Activated B cell treated with CpG ODN at 0.5 μM for 24 hours (primary cell): ENCODE results near the gene SLC30A1. TPM values are rescaled to one million over a fixed set of nuclear protein-coding genes. Genes with fewer than 3 reads are reported as not detected.

Experiments
- ATAC-seq: fragments of 200-7000 bp; cut with Tn5 transposase; one replicate; pipeline ENCODE4 v1.10.0; 2021; ENCODE audit warnings: low read depth, mild to moderate bottlenecking, moderate library complexity
- CTCF ChIA-PET: fragments of 350-600 bp; sonication (Branson Sonifier 250); formaldehyde crosslinking; loops from one replicate; lab custom pipeline; 2021; ENCODE audit warnings: antibody characterized with exemption; lab: Charles Lee
- POLR2A ChIA-PET: fragments of 350-600 bp; sonication (Branson Sonifier 250); formaldehyde crosslinking; loops from one replicate; lab custom pipeline; 2021; ENCODE audit warnings: antibody characterized with exemption; lab: Charles Lee
- DNase-seq: peaks from one replicate; pipeline ENCODE4 v3.0.0; 2022
- H3K27ac Mint-ChIP-seq: one replicate; pipeline ENCODE4 v1.8.0; 2020; ENCODE audit warnings: mixed read lengths
- H3K27me3 Mint-ChIP-seq: one replicate; pipeline ENCODE4 v1.8.0; 2021; ENCODE audit warnings: mixed read lengths
- H3K36me3 Mint-ChIP-seq: one replicate; pipeline ENCODE4 v1.8.0; 2021; ENCODE audit warnings: low read depth, mixed read lengths
- H3K4me1 Mint-ChIP-seq: one replicate; pipeline ENCODE4 v1.8.0; 2021; ENCODE audit warnings: mixed read lengths
- H3K4me3 Mint-ChIP-seq: one replicate; pipeline ENCODE4 v1.8.0; 2020; ENCODE audit warnings: mild to moderate bottlenecking, mixed read lengths
- H3K9me3 Mint-ChIP-seq: one replicate; pipeline ENCODE4 v1.8.0; 2020; ENCODE audit warnings: mixed read lengths
- intact Hi-C: fragments of 100-400 bp; cut with micrococcal nuclease; formaldehyde crosslinking; loops from one replicate; pipeline ENCODE4 v1.15.1; 2024
- total RNA-seq: library from RNA; stranded (reverse); gene quantifications from 2 replicates; pipeline ENCODE4 v1.2.3, GENCODE V29; 2022
- TF ChIP-seq, protein P1 (sequence below): fragments of 200-600 bp; IDR thresholded peaks from one replicate; pipeline ENCODE4 v1.8.0; 2022; ENCODE audit warnings: antibody characterized with exemption, mild to moderate bottlenecking

The SLC30A1 gene
- total RNA-seq, 1 donor from 2014 or later, result 15.6 TPM

DNA sequence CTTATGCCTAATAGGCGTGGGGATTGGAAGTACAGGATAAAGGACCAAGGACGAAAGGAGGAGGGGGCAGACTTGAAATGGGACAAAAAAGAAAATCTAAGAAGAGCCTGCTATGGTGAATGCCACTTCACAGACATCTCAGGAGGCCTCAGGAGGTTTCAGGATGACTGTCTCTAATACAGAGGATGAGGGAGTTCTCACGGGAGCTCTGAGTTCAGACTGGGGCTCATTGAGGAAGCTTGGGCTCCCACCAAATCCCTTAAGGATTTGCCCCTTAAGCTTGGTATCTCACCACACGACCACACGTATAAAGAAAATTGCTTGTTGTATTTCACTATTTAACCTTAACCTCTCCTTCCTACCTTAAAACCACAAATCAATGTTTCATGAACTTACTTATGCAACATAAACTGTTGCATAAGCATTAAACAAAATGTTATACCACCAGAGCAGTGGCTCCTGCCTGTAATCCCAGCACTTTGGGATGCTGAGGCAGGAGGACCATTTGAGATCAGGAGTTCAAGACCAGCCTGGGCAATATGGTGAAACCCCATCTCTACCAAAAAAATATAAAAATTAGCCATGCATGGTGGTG lies 12.4 kb downstream of the SLC30A1 start:
- Mint-ChIP-seq H3K36me3 (peaks cover under 1% of the 10 kb centered on the region), H3K4me1 (peaks cover 7% of the 10 kb centered on the region), H3K4me3 (no peak overlapping the region), H3K9me3 (no peaks in the 10 kb centered on the region), H3K27me3 (peaks cover 4% of the 10 kb centered on the region), H3K27ac (no peak overlapping the region)
- CTCF ChIA-PET, result no interaction called here
- TF ChIP-seq, protein P1, sequence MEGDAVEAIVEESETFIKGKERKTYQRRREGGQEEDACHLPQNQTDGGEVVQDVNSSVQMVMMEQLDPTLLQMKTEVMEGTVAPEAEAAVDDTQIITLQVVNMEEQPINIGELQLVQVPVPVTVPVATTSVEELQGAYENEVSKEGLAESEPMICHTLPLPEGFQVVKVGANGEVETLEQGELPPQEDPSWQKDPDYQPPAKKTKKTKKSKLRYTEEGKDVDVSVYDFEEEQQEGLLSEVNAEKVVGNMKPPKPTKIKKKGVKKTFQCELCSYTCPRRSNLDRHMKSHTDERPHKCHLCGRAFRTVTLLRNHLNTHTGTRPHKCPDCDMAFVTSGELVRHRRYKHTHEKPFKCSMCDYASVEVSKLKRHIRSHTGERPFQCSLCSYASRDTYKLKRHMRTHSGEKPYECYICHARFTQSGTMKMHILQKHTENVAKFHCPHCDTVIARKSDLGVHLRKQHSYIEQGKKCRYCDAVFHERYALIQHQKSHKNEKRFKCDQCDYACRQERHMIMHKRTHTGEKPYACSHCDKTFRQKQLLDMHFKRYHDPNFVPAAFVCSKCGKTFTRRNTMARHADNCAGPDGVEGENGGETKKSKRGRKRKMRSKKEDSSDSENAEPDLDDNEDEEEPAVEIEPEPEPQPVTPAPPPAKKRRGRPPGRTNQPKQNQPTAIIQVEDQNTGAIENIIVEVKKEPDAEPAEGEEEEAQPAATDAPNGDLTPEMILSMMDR, result no peak
- ATAC-seq (no peak), DNase-seq (no peak)
- POLR2A ChIA-PET, result no interaction called here
- intact Hi-C loops, result no loop called here

DNA sequence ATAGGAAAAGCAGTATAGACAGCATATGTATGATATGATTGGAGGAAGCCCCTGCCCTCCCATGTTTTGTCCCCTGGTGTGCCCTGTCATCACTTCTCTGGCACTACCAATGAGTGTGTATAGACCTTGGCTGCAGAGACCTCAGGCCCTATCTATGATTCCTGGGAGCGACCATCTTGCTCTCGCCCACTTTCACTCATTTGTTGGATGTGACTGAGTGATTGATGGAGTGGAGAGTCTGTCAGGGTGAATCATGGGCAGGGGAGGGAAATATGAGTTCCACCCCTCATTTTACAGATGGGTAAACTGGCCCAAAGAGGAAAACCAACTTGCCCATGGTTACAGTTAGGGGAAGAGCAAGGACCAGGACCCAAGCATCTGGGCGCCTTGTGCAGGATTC lies 14.9 kb downstream of the SLC30A1 start:
- intact Hi-C loops, result no loop called here
- H3K9me3 Mint-ChIP-seq, result no peaks in the 10 kb centered on the region
- no peaks in the 10 kb centered on the region for H3K36me3 Mint-ChIP-seq
- H3K27me3 Mint-ChIP-seq, result peaks cover 4% of the 10 kb centered on the region
- H3K27ac Mint-ChIP-seq, result no peak overlapping the region
- no peak for ATAC-seq
- TF ChIP-seq, protein P1, result no peak
- H3K4me3 Mint-ChIP-seq, result no peak overlapping the region
- no peaks in the 10 kb centered on the region for H3K4me1 Mint-ChIP-seq
- POLR2A ChIA-PET, result no interaction called here
- no peak for DNase-seq
- CTCF ChIA-PET, result no interaction called here

DNA sequence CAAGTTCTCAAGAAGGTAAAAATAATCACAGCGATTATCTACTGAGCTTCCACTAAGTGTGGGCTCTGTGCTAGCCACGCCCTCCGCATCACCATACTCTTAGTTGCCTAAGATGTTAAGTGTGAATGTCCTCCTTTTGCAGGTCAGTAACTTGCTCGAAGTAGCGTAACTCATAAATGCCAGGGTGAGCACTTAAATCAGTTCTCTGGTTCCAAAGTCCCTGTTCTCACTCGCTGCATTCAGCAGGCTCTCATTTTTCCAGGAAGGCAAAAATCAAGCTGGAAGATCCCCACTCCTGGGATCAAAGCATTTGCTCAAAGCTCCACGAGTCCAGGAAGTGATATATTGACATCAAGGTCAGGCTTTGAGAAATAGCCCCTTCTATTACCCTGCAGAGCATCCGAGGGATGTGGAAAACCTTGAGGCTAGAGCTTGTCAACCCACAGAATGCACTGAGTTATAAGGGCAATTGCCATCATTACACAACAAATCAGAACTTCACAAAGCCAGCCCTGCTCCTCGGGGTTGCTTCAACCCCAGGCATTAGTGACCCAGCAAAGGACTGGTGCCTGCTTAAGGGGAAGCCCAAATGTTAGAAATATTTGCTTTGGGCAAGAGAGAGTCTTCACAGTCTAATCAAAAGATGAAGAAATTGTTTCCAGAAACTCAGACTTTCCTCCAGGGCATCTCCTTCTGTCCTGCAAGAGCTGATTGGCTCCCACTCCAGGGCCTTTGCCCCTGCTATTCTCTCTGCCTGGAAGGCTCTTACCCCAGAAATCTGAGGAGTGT lies 19.5 kb downstream of the SLC30A1 start:
- Mint-ChIP-seq H3K36me3 (no peaks in the 10 kb centered on the region), H3K9me3 (no peaks in the 10 kb centered on the region), H3K27me3 (peaks cover 6% of the 10 kb centered on the region), H3K4me1 (no peaks in the 10 kb centered on the region), H3K27ac (no peak overlapping the region), H3K4me3 (no peak overlapping the region)
- intact Hi-C loops, result no loop called here
- DNase-seq (no peak), ATAC-seq (no peak)
- TF ChIP-seq, protein P1, result no peak
- ChIA-PET CTCF (no interaction called here), POLR2A (no interaction called here)

DNA sequence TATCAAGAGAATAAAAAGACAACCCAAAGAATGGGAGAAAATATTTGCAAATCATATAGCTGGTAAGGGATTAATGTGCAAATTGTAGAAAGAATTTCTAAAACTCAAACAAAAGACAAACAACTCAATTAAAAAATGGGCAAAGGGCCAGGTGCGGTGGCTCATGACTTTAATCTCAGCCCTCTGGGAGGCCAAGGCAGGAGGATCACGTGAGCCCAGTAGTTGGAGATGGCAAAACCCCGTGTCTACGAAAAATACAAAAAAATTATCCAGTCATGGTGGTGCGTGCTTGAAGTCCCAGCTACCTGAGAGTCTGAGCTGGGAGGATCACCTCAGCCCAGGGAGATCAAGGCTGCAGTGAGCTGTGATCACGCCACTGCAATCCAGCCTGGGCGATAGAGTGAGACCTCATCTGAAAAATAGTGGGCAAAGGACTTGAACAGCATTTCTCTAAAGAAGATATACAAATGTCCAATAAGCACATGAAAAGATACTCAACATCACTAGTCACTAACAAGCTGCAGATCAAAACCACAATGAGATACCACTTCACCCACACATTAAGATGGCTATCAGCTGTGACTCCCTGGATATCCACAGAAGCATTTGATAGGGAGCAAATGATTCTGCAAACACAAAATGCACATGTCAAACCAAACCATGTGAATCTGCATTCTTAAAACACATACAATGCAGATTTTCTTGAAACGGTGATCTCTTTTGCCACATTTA lies 20.9 kb downstream of the SLC30A1 start:
- ChIA-PET CTCF (no interaction called here), POLR2A (no interaction called here)
- ATAC-seq, result no peak
- Mint-ChIP-seq H3K27me3 (peaks cover 11% of the 10 kb centered on the region), H3K27ac (no peak overlapping the region), H3K4me1 (no peaks in the 10 kb centered on the region), H3K36me3 (no peaks in the 10 kb centered on the region), H3K9me3 (no peaks in the 10 kb centered on the region), H3K4me3 (no peak overlapping the region)
- intact Hi-C loops, result no loop called here
- TF ChIP-seq, protein P1, result no peak
- DNase-seq, result no peak

DNA sequence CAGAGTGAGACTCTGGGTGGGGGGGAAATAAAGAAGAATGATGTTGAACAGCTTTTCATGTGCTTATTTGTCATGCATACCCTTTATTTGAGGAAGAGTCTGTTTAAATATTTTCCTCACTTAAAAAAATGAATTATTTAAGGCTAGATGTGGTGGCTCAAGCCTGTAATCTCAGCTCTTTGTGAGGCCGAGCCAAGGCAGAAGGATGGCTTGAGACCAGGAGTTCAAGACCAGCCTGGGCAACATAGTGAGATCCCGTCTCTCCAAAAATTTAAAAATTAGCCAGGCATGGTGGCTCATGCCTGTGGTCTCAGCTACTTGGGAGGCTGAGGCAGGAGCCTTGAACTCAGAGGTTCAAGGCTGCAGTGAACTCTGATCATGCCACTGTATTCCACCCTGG lies 25.4 kb downstream of the SLC30A1 start:
- Mint-ChIP-seq H3K36me3 (no peaks in the 10 kb centered on the region), H3K9me3 (no peaks in the 10 kb centered on the region), H3K4me1 (no peaks in the 10 kb centered on the region), H3K27ac (no peak overlapping the region), H3K4me3 (no peak overlapping the region), H3K27me3 (peaks cover 8% of the 10 kb centered on the region)
- POLR2A ChIA-PET, result no interaction called here
- intact Hi-C loops, result no loop called here
- CTCF ChIA-PET, result no interaction called here
- no peak for DNase-seq
- ATAC-seq, result no peak
- TF ChIP-seq, protein P1, result no peak
